Loucy (cell line): ENCODE measurements around the gene QRFPR.

Experiments
- H2AFZ ChIP-seq: fragments of 200-600 bp; sonication (generic); 2 replicates; pipeline ENCODE4 v1.6.0; 2016; ENCODE audit warnings: antibody characterized with exemption, mild to moderate bottlenecking, low read length, moderate library complexity
- H3F3A ChIP-seq: fragments of 200-600 bp; 2 replicates; pipeline ENCODE4 v1.6.0; 2016; ENCODE audit warnings: antibody characterized with exemption, low read depth, mild to moderate bottlenecking
- H3K27me3 ChIP-seq: fragments of 200-600 bp; sonication (generic); 2 replicates; pipeline ENCODE4 v1.6.1; 2014; ENCODE audit warnings: low read length, mild to moderate bottlenecking; ENCODE audit not compliant: insufficient read depth, poor library complexity, severe bottlenecking
- H3K36me3 ChIP-seq: fragments of 200-600 bp; sonication (generic); 2 replicates; pipeline ENCODE4 v1.6.1; 2016; ENCODE audit warnings: low read length; ENCODE audit not compliant: insufficient read depth
- H3K4me1 ChIP-seq: fragments of 200-600 bp; sonication (generic); 2 replicates; pipeline ENCODE4 v1.5.1; 2014; ENCODE audit warnings: low read length, mild to moderate bottlenecking; ENCODE audit not compliant: insufficient read depth, poor library complexity, severe bottlenecking
- H3K4me2 ChIP-seq: fragments of 200-600 bp; sonication (generic); 2 replicates; pipeline ENCODE4 v1.6.0; 2014; ENCODE audit warnings: antibody characterized with exemption, low read length, low read depth, mild to moderate bottlenecking; ENCODE audit not compliant: poor library complexity, severe bottlenecking
- H3K4me3 ChIP-seq: fragments of 200-600 bp; sonication (generic); 2 replicates; pipeline ENCODE4 v1.5.1; 2014; ENCODE audit warnings: low read length, mild to moderate bottlenecking, mixed read lengths; ENCODE audit not compliant: poor library complexity, severe bottlenecking
- H3K79me2 ChIP-seq: fragments of 200-600 bp; sonication (generic); 2 replicates; pipeline ENCODE4 v1.6.1; 2014; ENCODE audit warnings: low read length; ENCODE audit not compliant: insufficient read depth
- H3K9ac ChIP-seq: fragments of 200-600 bp; sonication (generic); 2 replicates; pipeline ENCODE4 v1.6.0; 2014; ENCODE audit warnings: mild to moderate bottlenecking, low read depth, low read length, moderate library complexity; ENCODE audit not compliant: poor library complexity, severe bottlenecking
- H3K9me2 ChIP-seq: fragments of 200-600 bp; sonication (generic); replicated peaks from 2 replicates; pipeline ENCODE4 v1.6.1; 2016; ENCODE audit warnings: low read depth, low read length, mixed read lengths
- H3K9me3 ChIP-seq: fragments of 200-600 bp; sonication (generic); 2 replicates; pipeline ENCODE4 v1.6.1; 2014; ENCODE audit warnings: mild to moderate bottlenecking, antibody characterized with exemption, low read length, low read depth; ENCODE audit not compliant: insufficient read depth
- H4K20me1 ChIP-seq: fragments of 200-600 bp; sonication (generic); 2 replicates; pipeline ENCODE4 v1.6.0; 2014; ENCODE audit warnings: antibody characterized with exemption, low read length, mild to moderate bottlenecking; ENCODE audit not compliant: insufficient read depth, poor library complexity, severe bottlenecking
- CTCF ChIP-seq: fragments of 200-600 bp; sonication (generic); conservative IDR thresholded peaks from 2 replicates; pipeline ENCODE4 v1.5.1; 2014; ENCODE audit warnings: mild to moderate bottlenecking, antibody characterized with exemption, low read length
- EZH2phosphoT487 ChIP-seq: fragments of 200-600 bp; IDR thresholded peaks from 2 replicates; pipeline ENCODE4 v1.6.1; 2018; ENCODE audit warnings: antibody characterized with exemption, mild to moderate bottlenecking, moderate library complexity, borderline replicate concordance

The QRFPR gene

GRCh38 chr4:121380776-121381462 lies at the start of gene QRFPR:
Gene QRFPR (minus strand): TSS chr4:121381018. CDS start chr4:121380647, 371 bp downstream.
- no peaks in the 10 kb centered on the region for H3F3A ChIP-seq
- H3K9ac ChIP-seq = no peak within 1 kb of the TSS
- H3K4me3 ChIP-seq = no peak within 1 kb of the TSS
- H3K79me2 ChIP-seq = no peaks in the 10 kb centered on the region
- H4K20me1 ChIP-seq = no peaks in the 10 kb centered on the region
- TF ChIP-seq CTCF (no peak), EZH2phosphoT487 (no peak)
- H3K9me2 ChIP-seq = no peaks in the 10 kb centered on the region
- no peaks in the 10 kb centered on the region for H3K27me3 ChIP-seq
- no peak within 1 kb of the TSS for H2AFZ ChIP-seq
- H3K4me1 ChIP-seq = no peaks in the 10 kb centered on the region
- H3K4me2 ChIP-seq = no peak within 1 kb of the TSS
- H3K36me3 ChIP-seq = no peaks in the 10 kb centered on the region
- H3K9me3 ChIP-seq = no peaks in the 10 kb centered on the region

GRCh38 chr4:121428721-121429120 lies 47.9 kb upstream of the QRFPR start:
- no peak overlapping the region for H3K4me2 ChIP-seq
- no peak overlapping the region for H3K4me3 ChIP-seq

GRCh38 chr4:121421594-121421993 lies 40.8 kb upstream of the QRFPR start:
- no peaks in the 10 kb centered on the region for H3K9me2 ChIP-seq
- no peaks in the 10 kb centered on the region for H3K36me3 ChIP-seq
- H3K27me3 ChIP-seq = no peaks in the 10 kb centered on the region
- H3K79me2 ChIP-seq = no peaks in the 10 kb centered on the region
- TF ChIP-seq CTCF (peak; percentile 63), EZH2phosphoT487 (no peak)
- H3K4me2 ChIP-seq = no peak overlapping the region
- H3K9ac ChIP-seq = no peak overlapping the region
- no peaks in the 10 kb centered on the region for H3K9me3 ChIP-seq
- no peak overlapping the region for H3K4me3 ChIP-seq
- H4K20me1 ChIP-seq = no peaks in the 10 kb centered on the region
- no peak overlapping the region for H2AFZ ChIP-seq
- no peaks in the 10 kb centered on the region for H3K4me1 ChIP-seq
- no peaks in the 10 kb centered on the region for H3F3A ChIP-seq

More at GRCh38 chr4:121428721-121429120, 47.9 kb upstream of the QRFPR start:
- no peak overlapping the region for H3K9ac ChIP-seq
- no peaks in the 10 kb centered on the region for H3K36me3 ChIP-seq
- H3K4me1 ChIP-seq = no peaks in the 10 kb centered on the region
- no peaks in the 10 kb centered on the region for H3K79me2 ChIP-seq
- no peaks in the 10 kb centered on the region for H4K20me1 ChIP-seq
- H3K27me3 ChIP-seq = no peaks in the 10 kb centered on the region
- TF ChIP-seq EZH2phosphoT487 = no peak
- TF ChIP-seq CTCF = no peak
- H2AFZ ChIP-seq = no peak overlapping the region
- no peaks in the 10 kb centered on the region for H3F3A ChIP-seq
- no peaks in the 10 kb centered on the region for H3K9me3 ChIP-seq
- no peaks in the 10 kb centered on the region for H3K9me2 ChIP-seq
